ENCODE data around the gene KCNK17. TPM values are rescaled to one million over a fixed set of nuclear protein-coding genes. Genes with fewer than 3 reads are reported as not detected.

Gene KCNK17
- total and polyA plus RNA-seq, 2 of the 8 experiments (the other 6 are each of a cell fraction or from before 2014, with no cell fraction given), result 2.9 to 3.4 TPM

GRCh38 chr6:39307462-39307861, 6.8 kb downstream of the KCNK17 start (continued):
- TF ChIP-seq SUZ12 (IDR thresholded peaks at IDR 0.05; ENCODE audit: low read length), result no peak

Measured in H1 (cell line).